Adrenal gland (tissue), 5 donors: ENCODE data around the gene CHIC2.

Experiments
- CTCF ChIP-seq, 6 experiments: fragments of 450-650 bp in 4 of 6; fragments of 200-600 bp in 2 of 6; sonication (generic) in 1 of 6; IDR thresholded peaks; 1 replicate in 5 of 6; 2 replicates in 1 of 6; pipeline versions ENCODE4 v1.5.1 to v1.8.0; 2016 to 2021; ENCODE audit warnings: antibody characterized with exemption in 6 of 6, mild to moderate bottlenecking in 2 of 6, moderate library complexity in 1 of 6
- POLR2A ChIP-seq, 2 donors: fragments of 450-650 bp; IDR thresholded peaks; one replicate each; pipeline ENCODE4 v1.6.1; 2017; ENCODE audit warnings: antibody characterized with exemption in 2 of 2, mild to moderate bottlenecking in 2 of 2, moderate library complexity in 1 of 2
- donor health status: DM: no; HTN: no; CAD: no.

DNA sequence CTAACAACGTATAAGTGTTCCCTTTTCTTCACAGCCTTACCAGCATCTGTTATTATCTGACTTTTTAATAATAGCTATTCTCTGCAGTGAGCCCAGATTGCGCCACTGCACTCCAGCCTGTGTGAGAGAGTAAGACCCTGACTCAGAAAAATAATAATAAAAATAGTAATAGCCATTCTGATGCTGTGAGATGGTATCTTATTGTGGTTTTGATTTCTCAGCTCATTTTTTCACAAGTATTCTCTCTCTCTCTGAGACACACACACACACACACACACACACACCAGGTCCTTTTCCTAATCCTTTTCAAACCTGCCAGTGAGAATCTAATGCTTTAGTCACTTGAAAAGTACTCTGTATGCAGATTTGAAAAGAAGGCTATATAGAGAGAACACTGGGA lies 89.8 kb downstream of the CHIC2 start:
- TF ChIP-seq CTCF (IDR thresholded peaks at IDR 0.05) (no peak), POLR2A (IDR thresholded peaks at IDR 0.05) (no peak)
